A673 (cell line): ENCODE results near the gene ZFAND2B.
"Not testable (repeated sequence)": the region's sequence is repeated elsewhere in the genome, so short reads cannot be mapped to it uniquely, and the experiment has no call there.

Experiments
- EZH2 ChIP-seq: fragments of 200-600 bp; sonication (generic); IDR thresholded peaks from 2 replicates; pipeline ENCODE4 v1.6.1; 2017; ENCODE audit warnings: borderline replicate concordance, low read depth, mild to moderate bottlenecking, mixed read lengths, antibody characterized with exemption, low read length; ENCODE audit not compliant: poor library complexity, severe bottlenecking
- TF ChIP-seq, protein P1 (sequence below): fragments of 300-800, 200-600 bp; sonication (generic); conservative IDR thresholded peaks from 2 replicates; pipeline ENCODE4 v1.5.1; 2017; ENCODE audit warnings: low read depth, mild to moderate bottlenecking, antibody characterized with exemption, low read length, moderate library complexity, mixed read lengths

DNA sequence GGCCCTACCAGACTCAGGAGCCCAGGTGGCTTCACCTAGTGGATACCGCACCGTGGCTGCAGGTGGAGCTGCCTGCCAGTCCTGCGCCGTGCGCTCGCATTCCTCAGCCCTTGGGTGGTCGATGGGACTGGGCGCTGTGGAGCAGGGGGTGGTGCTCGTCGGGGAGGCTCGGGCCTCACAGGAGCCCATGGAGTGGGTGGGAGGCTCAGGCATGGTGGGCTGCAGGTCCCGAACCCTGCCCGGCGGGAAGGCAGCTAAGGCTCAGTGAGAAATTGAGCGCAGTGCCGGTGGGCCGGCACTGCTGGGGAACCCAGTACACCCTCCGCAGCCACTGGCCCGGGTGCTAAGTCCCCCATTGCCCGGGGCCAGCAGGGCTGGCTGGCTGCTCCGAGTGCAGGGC lies 5.3 kb upstream of the ZFAND2B start:
- TF ChIP-seq, protein P1, sequence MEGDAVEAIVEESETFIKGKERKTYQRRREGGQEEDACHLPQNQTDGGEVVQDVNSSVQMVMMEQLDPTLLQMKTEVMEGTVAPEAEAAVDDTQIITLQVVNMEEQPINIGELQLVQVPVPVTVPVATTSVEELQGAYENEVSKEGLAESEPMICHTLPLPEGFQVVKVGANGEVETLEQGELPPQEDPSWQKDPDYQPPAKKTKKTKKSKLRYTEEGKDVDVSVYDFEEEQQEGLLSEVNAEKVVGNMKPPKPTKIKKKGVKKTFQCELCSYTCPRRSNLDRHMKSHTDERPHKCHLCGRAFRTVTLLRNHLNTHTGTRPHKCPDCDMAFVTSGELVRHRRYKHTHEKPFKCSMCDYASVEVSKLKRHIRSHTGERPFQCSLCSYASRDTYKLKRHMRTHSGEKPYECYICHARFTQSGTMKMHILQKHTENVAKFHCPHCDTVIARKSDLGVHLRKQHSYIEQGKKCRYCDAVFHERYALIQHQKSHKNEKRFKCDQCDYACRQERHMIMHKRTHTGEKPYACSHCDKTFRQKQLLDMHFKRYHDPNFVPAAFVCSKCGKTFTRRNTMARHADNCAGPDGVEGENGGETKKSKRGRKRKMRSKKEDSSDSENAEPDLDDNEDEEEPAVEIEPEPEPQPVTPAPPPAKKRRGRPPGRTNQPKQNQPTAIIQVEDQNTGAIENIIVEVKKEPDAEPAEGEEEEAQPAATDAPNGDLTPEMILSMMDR, result not testable (repeated sequence)
- TF ChIP-seq EZH2, result not testable (repeated sequence)
